GM12875 (cell line): Measurements from ENCODE around the gene ERLIN1.

Experiments
- H3K4me3 ChIP-seq: one replicate; pipeline ENCODE4 v1.5.1; 2011; ENCODE audit warnings: low read depth, low read length, control low read depth
- TF ChIP-seq, protein P1 (sequence below): IDR thresholded peaks from 2 replicates; pipeline ENCODE4 v1.5.1; 2011; ENCODE audit warnings: low read depth, mild to moderate bottlenecking, control low read depth, inconsistent platforms, low read length, moderate library complexity, borderline replicate concordance; ENCODE audit not compliant: insufficient read depth

Gene ERLIN1

DNA sequence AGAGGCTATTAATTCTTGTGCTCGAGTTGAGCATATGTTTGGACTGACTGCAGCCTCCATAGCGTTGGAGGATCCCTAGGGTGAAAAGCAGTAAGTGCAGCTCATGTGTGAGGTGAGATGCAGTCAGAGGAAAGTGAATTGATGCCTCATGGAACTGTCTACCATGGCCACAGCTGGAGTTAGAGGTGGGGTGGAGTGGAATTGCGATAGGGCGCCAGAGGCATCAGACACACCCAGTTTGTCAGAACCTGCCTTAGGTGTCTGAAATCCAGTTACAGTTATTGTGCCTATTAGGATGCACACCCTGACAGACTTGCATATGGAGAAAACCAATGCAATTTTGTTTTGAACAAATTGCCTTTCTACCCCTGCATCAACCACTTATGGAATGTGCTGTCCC is 39.4 kb downstream of the ERLIN1 start:
- TF ChIP-seq, protein P1, sequence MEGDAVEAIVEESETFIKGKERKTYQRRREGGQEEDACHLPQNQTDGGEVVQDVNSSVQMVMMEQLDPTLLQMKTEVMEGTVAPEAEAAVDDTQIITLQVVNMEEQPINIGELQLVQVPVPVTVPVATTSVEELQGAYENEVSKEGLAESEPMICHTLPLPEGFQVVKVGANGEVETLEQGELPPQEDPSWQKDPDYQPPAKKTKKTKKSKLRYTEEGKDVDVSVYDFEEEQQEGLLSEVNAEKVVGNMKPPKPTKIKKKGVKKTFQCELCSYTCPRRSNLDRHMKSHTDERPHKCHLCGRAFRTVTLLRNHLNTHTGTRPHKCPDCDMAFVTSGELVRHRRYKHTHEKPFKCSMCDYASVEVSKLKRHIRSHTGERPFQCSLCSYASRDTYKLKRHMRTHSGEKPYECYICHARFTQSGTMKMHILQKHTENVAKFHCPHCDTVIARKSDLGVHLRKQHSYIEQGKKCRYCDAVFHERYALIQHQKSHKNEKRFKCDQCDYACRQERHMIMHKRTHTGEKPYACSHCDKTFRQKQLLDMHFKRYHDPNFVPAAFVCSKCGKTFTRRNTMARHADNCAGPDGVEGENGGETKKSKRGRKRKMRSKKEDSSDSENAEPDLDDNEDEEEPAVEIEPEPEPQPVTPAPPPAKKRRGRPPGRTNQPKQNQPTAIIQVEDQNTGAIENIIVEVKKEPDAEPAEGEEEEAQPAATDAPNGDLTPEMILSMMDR: no peak
- no peak overlapping the region for H3K4me3 ChIP-seq

DNA sequence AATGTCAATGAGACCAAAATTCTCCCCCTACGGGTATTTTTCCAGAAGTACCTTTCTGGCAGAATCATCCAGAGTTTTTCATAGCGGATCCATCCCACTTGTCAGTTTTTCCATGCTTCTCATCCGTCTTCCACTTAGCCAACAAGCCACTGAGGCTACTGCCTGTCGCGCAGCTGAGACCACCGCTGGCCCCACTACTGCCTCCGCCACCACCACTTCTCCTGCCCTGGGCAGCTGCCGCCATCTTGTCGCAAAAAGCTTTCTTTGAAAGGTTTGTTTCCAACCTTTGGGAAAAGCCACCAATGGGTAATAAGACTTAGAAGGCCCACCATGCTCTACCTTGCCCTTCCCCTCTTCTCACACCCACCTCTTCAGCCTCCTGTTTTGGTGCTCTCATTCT is 42.1 kb downstream of the ERLIN1 start:
- TF ChIP-seq, protein P1: no peak

DNA sequence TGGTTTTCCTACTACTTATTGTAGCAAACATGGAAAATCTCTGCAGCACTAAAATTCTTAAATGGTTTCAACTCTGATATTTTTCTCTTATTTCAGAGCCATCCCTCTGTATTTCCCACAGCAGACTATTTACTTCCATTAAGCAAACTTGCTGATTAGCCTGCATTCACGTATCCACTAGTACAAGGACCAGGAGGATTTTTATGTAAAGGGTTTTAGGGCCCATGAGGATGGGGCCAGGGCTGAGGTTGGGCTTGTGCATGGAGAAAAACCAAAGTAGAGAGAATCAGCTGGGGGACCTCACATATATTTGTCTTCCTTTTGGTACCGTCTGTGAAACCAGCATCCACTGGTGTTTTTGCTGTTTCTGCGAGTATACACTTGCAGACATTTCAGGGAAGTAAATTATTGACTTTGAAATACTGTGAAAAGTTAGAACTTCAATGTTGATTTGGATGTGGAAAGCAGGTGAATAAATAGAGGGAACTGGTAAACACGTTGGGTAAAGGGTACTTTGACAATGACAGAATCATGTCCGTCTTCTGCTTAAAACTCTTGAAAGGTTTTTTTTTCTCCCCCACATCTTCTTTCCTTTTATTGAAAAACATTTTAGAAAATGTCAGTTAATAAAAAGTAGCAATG is 44.3 kb downstream of the ERLIN1 start:
- H3K4me3 ChIP-seq: no peak overlapping the region
- TF ChIP-seq, protein P1: no peak

More for the DNA sequence above, 42.1 kb downstream of the ERLIN1 start:
- no peak overlapping the region for H3K4me3 ChIP-seq

DNA sequence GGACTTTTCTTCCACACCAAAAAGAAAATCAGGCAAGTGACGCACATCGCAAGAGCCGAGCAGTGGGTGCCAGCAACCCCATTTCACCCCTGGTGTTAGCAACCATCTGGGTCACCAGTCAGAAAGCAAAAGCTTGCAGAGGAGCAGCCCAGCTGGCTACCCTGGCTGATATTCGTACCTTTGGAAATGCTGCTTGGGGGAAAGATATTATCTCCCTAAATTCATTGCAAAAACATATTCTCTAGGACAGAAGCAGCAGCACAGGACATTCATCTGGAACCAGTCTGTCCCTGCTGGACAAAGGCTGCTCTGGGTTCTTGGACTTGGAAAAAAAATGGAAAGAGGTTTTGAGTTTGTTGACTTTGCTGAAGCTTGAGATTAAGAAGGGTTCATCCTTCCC is 45.8 kb downstream of the ERLIN1 start:
- H3K4me3 ChIP-seq: no peak overlapping the region
- TF ChIP-seq, protein P1: no peak

DNA sequence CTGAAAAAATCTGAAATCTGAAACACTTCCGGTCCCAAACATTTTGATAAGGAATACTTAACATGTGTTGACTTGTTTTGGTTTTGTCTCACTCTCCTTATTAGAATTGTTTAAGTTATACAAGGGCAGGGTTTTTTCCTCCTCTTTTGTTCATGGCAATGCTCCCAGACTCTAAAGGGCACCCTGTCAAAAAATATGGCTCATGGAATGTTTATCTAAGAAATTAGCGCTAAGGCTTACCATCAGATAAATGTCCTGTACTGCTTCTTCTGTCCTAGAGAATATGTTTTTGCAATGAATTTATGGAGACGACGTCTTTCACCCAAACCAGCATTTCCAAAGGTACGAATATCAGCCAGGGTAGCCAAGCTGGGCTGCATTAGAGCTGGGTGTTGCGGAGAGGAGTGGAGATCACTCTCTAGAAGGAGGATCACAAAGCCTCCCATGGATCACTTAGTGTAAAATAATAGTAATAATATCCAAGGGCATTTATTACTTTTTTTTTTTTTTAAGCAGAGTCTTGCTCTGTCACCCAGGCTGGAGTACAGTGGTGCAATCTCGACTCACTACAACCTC is 46.8 kb downstream of the ERLIN1 start:
- H3K4me3 ChIP-seq: no peak overlapping the region
- TF ChIP-seq, protein P1: no peak

DNA sequence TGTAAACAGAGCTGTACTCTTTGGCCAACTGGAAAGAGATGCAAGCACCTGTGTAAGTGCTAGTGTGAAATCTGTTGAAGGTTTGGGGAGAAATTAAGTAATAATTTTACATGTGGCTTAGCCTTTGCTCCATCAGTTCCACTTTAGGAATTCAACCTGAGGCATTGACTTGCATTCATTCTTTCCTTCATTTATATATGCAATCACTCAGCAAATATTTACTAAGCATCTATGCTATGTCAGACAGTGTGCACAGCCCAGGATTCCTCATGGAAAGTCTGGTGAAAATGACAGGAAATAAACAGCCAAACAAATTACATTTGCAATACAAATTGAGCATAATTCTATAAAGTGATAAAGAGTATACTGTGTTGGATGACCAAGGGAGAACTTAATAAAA is 50.3 kb downstream of the ERLIN1 start:
- H3K4me3 ChIP-seq: no peak overlapping the region
- TF ChIP-seq, protein P1: no peak

DNA sequence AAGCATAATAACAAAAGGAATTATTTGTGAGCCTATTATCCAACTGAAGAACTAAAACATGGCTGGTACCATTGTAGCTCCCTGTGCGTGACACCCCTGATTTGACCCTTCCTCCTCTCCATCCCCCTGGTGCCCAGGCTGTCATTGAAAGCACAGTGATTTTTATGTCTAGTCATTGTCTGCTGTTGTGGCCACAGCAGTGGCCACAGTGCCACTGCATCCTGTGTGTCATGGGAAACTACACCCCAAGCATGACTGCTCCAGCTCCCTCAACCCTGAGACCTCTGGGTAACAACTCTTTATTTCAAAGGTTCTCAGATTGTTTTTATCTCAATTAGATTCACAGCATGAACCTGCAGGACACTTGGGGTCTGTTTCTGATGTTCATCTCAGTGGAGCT is 52.0 kb downstream of the ERLIN1 start:
- TF ChIP-seq, protein P1: no peak
- no peak overlapping the region for H3K4me3 ChIP-seq
